ENCODE measurements around the gene INPP5B. TPM values are rescaled to one million over a fixed set of nuclear protein-coding genes. Genes with fewer than 3 reads are reported as not detected.
A peak's percentile ranks its signal among the peaks of the same experiment; 100 is the strongest.

Gene INPP5B
- total and polyA plus RNA-seq, 2 of the 13 experiments (the other 11 are each of a cell fraction or from before 2014, with no cell fraction given): 9.0 to 9.8 TPM

DNA sequence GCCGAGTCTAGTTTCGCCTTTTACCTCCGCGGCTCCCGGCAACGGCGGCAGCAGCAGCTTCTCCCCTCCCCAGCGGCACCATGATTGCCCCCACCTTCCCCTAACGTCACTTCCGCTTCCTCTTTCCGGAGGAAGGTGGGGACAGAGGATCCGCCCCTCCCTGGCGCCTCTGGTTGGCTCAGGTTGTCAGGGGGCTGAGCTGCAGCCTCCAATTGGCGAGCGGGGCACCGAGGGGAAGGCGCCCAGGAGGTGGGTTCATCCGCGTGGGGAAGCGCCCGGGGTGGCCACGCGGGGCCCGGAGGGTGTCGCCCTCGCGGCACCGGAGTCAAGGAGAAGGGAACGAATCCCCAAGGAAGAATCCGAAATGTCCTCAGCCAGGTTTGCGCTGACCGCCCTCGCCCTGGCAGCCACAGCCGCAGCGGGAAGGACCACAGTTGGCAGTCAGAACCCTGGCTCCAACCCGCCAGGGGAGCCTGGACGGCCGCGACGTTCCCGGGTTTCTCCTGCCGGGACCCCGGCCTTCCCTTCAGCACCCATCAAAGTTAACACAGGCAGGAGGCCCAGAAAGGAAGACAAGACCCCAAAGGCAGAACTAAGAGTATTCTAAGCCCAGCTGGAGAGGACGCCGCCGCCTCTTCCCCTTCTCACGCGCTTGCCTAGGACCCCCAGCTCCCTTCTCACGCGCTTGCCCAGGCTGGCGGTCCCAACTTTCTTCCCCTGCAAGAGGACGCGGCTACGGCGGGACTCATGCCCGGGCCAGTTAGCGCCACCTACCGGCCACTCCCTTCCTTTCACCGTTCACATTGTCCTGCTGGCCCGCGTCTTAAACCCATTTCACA, 87.1 kb downstream of the INPP5B start, which contains the start of gene MTF1 (continued):
- TF ChIP-seq, protein P1, sequence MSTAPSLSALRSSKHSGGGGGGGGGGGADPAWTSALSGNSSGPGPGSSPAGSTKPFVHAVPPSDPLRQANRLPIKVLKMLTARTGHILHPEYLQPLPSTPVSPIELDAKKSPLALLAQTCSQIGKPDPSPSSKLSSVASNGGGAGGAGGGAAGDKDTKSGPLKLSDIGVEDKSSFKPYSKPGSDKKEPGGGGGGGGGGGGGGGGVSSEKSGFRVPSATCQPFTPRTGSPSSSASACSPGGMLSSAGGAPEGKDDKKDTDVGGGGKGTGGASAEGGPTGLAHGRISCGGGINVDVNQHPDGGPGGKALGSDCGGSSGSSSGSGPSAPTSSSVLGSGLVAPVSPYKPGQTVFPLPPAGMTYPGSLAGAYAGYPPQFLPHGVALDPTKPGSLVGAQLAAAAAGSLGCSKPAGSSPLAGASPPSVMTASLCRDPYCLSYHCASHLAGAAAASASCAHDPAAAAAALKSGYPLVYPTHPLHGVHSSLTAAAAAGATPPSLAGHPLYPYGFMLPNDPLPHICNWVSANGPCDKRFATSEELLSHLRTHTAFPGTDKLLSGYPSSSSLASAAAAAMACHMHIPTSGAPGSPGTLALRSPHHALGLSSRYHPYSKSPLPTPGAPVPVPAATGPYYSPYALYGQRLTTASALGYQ (CRISPR knock-in tag; IDR thresholded peaks at IDR 0.05): no peak
- TF ChIP-seq KDM2A (CRISPR knock-in tag; IDR thresholded peaks at IDR 0.05; ENCODE audit: borderline replicate concordance, low read depth): peak; percentile 82; the same call in 1 of the 2 replicates
- TF ChIP-seq JUNB (CRISPR knock-in tag; IDR thresholded peaks at IDR 0.05; ENCODE audit: borderline replicate concordance): no peak
- TF ChIP-seq MAFF (IDR thresholded peaks at IDR 0.05; ENCODE audit: low read depth, low read length): no peak
- peak; percentile 88; the same call in 1 of the 2 replicates for TF ChIP-seq KDM5A (IDR thresholded peaks at IDR 0.05; ENCODE audit: borderline replicate concordance, low read length)
- TF ChIP-seq, protein P2, sequence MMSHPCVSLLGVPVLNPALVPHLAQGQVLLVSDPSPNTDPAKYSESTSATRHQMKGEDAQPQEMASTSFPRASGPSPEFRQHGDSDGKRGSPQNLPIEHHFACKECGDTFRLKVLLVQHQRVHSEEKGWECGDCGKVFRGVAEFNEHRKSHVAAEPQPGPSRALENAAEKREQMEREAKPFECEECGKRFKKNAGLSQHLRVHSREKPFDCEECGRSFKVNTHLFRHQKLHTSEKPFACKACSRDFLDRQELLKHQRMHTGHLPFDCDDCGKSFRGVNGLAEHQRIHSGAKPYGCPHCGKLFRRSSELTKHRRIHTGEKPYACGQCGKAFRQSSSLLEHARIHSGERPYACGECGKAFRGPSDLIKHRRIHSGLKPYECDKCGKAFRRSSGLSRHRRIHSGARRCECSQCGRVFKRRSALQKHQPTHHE (CRISPR knock-in tag; IDR thresholded peaks at IDR 0.05; ENCODE audit: borderline replicate concordance): no peak; the same call in 1 of the 2 replicates
- TF ChIP-seq, protein P3, sequence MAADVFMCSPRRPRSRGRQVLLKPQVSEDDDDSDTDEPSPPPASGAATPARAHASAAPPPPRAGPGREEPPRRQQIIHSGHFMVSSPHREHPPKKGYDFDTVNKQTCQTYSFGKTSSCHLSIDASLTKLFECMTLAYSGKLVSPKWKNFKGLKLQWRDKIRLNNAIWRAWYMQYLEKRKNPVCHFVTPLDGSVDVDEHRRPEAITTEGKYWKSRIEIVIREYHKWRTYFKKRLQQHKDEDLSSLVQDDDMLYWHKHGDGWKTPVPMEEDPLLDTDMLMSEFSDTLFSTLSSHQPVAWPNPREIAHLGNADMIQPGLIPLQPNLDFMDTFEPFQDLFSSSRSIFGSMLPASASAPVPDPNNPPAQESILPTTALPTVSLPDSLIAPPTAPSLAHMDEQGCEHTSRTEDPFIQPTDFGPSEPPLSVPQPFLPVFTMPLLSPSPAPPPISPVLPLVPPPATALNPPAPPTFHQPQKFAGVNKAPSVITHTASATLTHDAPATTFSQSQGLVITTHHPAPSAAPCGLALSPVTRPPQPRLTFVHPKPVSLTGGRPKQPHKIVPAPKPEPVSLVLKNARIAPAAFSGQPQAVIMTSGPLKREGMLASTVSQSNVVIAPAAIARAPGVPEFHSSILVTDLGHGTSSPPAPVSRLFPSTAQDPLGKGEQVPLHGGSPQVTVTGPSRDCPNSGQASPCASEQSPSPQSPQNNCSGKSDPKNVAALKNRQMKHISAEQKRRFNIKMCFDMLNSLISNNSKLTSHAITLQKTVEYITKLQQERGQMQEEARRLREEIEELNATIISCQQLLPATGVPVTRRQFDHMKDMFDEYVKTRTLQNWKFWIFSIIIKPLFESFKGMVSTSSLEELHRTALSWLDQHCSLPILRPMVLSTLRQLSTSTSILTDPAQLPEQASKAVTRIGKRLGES (CRISPR knock-in tag; IDR thresholded peaks at IDR 0.05; ENCODE audit: borderline replicate concordance): no peak
- TF ChIP-seq, protein P4, sequence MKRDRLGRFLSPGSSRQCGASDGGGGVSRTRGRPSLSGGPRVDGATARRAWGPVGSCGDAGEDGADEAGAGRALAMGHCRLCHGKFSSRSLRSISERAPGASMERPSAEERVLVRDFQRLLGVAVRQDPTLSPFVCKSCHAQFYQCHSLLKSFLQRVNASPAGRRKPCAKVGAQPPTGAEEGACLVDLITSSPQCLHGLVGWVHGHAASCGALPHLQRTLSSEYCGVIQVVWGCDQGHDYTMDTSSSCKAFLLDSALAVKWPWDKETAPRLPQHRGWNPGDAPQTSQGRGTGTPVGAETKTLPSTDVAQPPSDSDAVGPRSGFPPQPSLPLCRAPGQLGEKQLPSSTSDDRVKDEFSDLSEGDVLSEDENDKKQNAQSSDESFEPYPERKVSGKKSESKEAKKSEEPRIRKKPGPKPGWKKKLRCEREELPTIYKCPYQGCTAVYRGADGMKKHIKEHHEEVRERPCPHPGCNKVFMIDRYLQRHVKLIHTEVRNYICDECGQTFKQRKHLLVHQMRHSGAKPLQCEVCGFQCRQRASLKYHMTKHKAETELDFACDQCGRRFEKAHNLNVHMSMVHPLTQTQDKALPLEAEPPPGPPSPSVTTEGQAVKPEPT (CRISPR knock-in tag; IDR thresholded peaks at IDR 0.05; ENCODE audit: low read depth): 0 out of 2 replicates have a peak, but pooled peaks have one; percentile 26
- TF ChIP-seq ZNF703 (CRISPR knock-in tag; IDR thresholded peaks at IDR 0.05; ENCODE audit: borderline replicate concordance): no peak
- TF ChIP-seq SP140L (CRISPR knock-in tag; IDR thresholded peaks at IDR 0.05; ENCODE audit: borderline replicate concordance): no peak
- TF ChIP-seq, protein P5, sequence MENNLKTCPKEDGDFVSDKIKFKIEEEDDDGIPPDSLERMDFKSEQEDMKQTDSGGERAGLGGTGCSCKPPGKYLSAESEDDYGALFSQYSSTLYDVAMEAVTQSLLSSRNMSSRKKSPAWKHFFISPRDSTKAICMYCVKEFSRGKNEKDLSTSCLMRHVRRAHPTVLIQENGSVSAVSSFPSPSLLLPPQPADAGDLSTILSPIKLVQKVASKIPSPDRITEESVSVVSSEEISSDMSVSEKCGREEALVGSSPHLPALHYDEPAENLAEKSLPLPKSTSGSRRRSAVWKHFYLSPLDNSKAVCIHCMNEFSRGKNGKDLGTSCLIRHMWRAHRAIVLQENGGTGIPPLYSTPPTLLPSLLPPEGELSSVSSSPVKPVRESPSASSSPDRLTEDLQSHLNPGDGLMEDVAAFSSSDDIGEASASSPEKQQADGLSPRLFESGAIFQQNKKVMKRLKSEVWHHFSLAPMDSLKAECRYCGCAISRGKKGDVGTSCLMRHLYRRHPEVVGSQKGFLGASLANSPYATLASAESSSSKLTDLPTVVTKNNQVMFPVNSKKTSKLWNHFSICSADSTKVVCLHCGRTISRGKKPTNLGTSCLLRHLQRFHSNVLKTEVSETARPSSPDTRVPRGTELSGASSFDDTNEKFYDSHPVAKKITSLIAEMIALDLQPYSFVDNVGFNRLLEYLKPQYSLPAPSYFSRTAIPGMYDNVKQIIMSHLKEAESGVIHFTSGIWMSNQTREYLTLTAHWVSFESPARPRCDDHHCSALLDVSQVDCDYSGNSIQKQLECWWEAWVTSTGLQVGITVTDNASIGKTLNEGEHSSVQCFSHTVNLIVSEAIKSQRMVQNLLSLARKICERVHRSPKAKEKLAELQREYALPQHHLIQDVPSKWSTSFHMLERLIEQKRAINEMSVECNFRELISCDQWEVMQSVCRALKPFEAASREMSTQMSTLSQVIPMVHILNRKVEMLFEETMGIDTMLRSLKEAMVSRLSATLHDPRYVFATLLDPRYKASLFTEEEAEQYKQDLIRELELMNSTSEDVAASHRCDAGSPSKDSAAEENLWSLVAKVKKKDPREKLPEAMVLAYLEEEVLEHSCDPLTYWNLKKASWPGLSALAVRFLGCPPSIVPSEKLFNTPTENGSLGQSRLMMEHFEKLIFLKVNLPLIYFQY (CRISPR knock-in tag; IDR thresholded peaks at IDR 0.05; ENCODE audit: borderline replicate concordance): no peak; the same call in none of the 2 replicates
- TF ChIP-seq NR2C2 (CRISPR knock-in tag; IDR thresholded peaks at IDR 0.05; ENCODE audit: borderline replicate concordance): peak; percentile 62; the same call in 1 of the 2 replicates
- no peak for TF ChIP-seq ERF (CRISPR knock-in tag; IDR thresholded peaks at IDR 0.05)
- TF ChIP-seq, protein P6, sequence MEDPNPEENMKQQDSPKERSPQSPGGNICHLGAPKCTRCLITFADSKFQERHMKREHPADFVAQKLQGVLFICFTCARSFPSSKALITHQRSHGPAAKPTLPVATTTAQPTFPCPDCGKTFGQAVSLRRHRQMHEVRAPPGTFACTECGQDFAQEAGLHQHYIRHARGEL (CRISPR knock-in tag; IDR thresholded peaks at IDR 0.05): no peak
